ENCODE data around the gene TPRG1. TPM values are rescaled to one million over a fixed set of nuclear protein-coding genes. Genes with fewer than 3 reads are reported as not detected.

The TPRG1 gene
- total RNA-seq, 1 experiment from 2014 or later: 0.11 TPM

DNA sequence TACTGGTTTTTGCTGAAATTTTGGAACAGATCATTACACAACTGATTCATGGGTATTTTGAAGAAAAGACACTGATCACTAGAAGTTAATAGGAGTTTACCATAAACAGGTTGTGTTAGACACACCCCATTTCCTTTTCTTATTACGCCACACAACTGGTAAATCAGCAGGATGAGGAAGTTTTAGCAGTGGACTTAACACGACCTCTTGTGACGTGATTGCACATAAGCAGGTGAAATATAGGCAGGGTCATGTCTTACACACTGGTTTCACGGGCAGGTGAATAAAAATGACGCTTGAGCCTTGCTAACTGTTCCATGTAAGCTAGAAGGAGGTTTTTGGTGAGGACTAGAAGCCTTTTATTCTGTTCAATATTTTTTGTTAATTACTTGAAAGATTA is 27.1 kb upstream of the TPRG1 start:
- Histone ChIP-seq H3K27ac (no peak overlapping the region), H3K4me3 (no peak overlapping the region), H3K4me1 (replicated peaks) (no peaks in the 10 kb centered on the region), H3K36me3 (no peaks in the 10 kb centered on the region), H3K9me3 (replicated peaks) (0 out of 2 replicates have a peak, but pooled peaks cover 2% of the 10 kb centered on the region), H3K27me3 (replicated peaks) (0 out of 2 replicates have a peak, but pooled peaks cover 9% of the 10 kb centered on the region)
- no peak for DNase-seq (ENCODE audit: low read depth in 1 of 2, low spot score in 2 of 2)

DNA sequence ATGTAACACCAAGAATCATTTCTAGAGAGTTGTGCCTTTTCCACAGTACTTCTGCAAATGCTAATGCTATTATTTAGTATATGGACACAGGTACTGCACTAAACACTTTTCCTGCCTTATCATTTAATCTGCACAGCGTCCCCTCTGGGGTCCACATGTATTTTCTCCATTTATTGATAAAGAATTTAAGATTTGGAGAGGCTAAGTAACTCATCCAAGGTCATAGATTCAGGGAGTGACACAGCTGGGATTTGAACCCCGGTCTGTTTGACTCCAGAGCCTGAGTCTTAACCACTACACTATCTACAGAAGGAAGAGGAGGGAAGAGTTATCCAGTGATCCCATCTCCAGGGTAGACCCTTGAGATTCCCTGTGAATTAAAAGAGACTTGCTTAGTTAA is 24.9 kb upstream of the TPRG1 start:
- DNase-seq (ENCODE audit: low read depth in 1 of 2, low spot score in 2 of 2): no peak
- Histone ChIP-seq H3K4me3 (no peak overlapping the region), H3K27ac (no peak overlapping the region), H3K9me3 (replicated peaks) (no peaks in the 10 kb centered on the region), H3K36me3 (no peaks in the 10 kb centered on the region), H3K27me3 (replicated peaks) (0 out of 2 replicates have a peak, but pooled peaks cover 6% of the 10 kb centered on the region), H3K4me1 (replicated peaks) (no peaks in the 10 kb centered on the region)

DNA sequence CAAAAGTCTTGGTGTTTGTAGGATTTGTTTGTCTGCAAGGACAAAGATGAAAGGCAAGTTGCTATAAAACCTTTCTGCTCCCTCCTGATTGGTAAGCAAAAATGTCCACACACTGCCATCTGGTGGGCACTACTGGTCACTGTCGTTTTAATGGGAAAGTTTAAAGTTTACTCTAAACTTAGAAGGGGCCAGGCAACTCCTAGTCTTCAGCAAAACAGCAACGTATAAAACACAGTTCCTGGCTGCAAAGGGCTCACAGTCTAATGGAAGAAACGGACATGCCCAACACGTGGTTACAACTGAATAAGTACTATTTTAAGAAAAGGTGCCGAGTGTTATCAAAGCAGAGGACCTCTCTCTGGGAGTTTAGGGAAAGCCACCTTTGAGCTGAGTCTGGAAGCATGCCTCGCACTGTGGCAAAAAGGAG is 23.7 kb upstream of the TPRG1 start:
- Histone ChIP-seq H3K27me3 (replicated peaks) (0 out of 2 replicates have a peak, but pooled peaks cover 6% of the 10 kb centered on the region), H3K27ac (no peak overlapping the region), H3K9me3 (replicated peaks) (no peaks in the 10 kb centered on the region), H3K4me3 (no peak overlapping the region), H3K4me1 (replicated peaks) (no peaks in the 10 kb centered on the region), H3K36me3 (no peaks in the 10 kb centered on the region)
- peak; percentile 52 to 57 for DNase-seq (ENCODE audit: low read depth in 1 of 2, low spot score in 2 of 2)

DNA sequence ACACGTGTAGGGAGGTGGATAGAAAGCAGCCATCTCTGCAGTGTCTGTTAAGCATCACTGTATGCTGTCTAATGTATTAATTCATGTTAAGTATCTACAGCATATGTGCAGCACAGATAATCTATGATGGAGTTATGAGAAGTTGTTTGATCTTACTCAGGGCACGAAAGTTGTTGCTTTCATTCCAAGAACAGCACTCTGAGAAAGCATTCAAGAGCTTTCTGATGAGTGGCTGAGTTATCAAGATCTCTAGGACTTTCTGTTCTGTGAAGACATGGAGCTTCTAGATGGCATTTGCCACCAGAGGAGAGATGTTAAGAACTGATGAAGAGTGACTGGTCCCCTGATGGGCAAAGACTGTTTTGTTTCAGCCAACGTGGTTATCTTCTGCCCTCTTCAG is 22.6 kb upstream of the TPRG1 start:
- H3K9me3 ChIP-seq (replicated peaks): no peaks in the 10 kb centered on the region
- H3K27ac ChIP-seq: no peak overlapping the region
- no peaks in the 10 kb centered on the region for H3K4me1 ChIP-seq (replicated peaks)
- H3K4me3 ChIP-seq: no peak overlapping the region
- 0 out of 2 replicates have a peak, but pooled peaks cover 5% of the 10 kb centered on the region for H3K27me3 ChIP-seq (replicated peaks)
- no peaks in the 10 kb centered on the region for H3K36me3 ChIP-seq
- DNase-seq (ENCODE audit: low read depth in 1 of 2, low spot score in 2 of 2): no peak

DNA sequence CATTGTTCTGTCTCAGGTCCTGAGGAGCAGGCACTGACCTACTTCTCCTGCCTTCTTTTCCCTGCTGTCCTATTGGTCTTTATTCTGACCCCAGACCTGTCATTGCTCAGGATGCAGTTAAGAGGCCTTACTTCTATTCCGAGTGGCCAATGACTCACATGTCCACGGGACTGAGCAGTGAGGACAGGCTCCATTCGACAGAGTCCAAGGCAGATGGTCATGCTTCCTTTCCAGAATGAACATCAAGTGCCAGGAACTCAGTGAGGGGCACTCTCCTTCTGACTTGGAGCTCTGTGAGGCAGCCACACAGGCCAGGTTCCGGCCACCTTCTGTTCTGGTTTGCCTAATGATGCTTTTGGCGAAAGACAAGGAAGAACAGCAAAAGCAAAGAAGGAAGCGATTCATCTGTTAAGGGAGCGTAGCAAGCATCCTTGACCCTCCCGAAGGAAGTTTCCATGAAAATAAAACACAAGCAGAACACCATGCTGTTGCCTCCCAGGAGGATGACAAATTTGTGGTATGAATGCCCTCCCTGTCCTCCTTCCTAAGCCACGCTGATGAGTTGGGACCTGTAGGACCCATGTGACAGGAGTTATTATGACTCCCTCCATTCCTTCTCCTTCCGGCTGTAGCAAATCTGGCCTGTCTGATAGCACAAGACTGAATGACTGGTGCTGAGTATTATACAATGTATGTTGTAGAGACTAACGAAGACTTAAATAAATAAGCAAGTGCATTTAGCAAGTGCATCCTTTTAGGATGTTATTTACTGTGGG is 14.4 kb upstream of the TPRG1 start:
- Histone ChIP-seq H3K4me1 (replicated peaks) (no peaks in the 10 kb centered on the region), H3K27me3 (replicated peaks) (no peaks in the 10 kb centered on the region), H3K4me3 (no peak overlapping the region), H3K36me3 (no peaks in the 10 kb centered on the region), H3K9me3 (replicated peaks) (no peaks in the 10 kb centered on the region), H3K27ac (no peak overlapping the region)
- no peak for DNase-seq (ENCODE audit: low read depth in 1 of 2, low spot score in 2 of 2)

DNA sequence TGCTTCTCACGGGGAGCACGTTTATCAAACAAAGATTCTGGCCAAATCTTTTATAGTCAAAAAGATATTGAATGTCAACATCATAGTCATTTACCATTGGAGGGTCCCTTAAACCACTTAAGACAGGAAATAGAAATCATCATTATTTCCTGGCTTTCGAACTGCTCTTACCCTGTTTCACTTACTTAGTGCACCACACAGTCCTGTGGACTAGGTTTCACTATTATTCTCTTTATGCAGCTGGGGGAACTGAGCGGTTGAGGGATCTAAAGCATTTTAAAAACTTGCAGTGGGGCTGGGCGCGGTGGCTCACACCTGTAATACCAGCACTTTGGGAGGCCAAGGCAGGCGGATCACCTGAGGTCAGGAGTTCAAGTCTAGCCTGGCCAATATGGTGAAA is 13.7 kb upstream of the TPRG1 start:
- no peaks in the 10 kb centered on the region for H3K9me3 ChIP-seq (replicated peaks)
- H3K27ac ChIP-seq: no peak overlapping the region
- no peak overlapping the region for H3K4me3 ChIP-seq
- H3K36me3 ChIP-seq: no peaks in the 10 kb centered on the region
- DNase-seq (ENCODE audit: low read depth in 1 of 2, low spot score in 2 of 2): no peak
- H3K27me3 ChIP-seq (replicated peaks): no peaks in the 10 kb centered on the region
- H3K4me1 ChIP-seq (replicated peaks): no peaks in the 10 kb centered on the region

DNA sequence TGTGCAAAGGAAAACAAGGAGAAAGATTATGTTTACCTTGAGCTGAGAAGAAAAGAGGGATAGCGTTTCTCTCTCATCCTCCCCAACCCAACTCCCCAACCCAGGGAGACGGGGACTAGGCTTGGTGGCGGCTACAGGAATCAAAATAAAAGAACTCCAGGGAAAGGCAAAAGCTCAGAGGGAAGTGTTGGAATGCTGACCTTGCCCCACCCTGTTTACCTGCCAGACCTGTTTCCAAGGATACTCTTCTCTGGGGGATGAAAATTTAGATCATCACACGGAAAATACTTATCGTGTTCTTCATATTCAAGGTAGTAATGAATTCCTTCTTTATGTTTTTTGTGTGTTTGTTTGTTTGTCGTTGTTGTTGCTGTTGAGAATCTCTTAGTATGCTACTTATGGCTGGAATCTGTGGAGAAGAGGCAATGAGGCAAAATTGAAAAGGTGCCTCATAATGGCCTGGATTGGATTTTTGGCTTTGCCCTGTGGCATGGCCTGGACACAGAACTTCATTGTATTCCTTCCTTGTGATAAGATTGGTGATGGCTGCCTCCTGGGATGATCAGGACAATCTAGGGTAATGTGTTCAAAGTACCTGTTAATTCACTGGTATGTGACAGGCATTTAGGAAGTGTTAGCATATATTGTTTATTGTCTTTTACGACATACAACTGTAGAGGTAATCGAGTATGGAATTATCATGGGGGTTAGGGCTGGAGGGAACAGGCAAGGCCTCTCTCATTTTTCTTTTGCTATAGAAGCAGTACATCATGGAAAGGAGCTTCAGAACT is 11.1 kb upstream of the TPRG1 start:
- Histone ChIP-seq H3K4me1 (replicated peaks) (no peaks in the 10 kb centered on the region), H3K27ac (no peak overlapping the region), H3K27me3 (replicated peaks) (no peaks in the 10 kb centered on the region), H3K4me3 (no peak overlapping the region), H3K9me3 (replicated peaks) (no peaks in the 10 kb centered on the region), H3K36me3 (no peaks in the 10 kb centered on the region)
- DNase-seq (ENCODE audit: low read depth in 1 of 2, low spot score in 2 of 2): no peak

DNA sequence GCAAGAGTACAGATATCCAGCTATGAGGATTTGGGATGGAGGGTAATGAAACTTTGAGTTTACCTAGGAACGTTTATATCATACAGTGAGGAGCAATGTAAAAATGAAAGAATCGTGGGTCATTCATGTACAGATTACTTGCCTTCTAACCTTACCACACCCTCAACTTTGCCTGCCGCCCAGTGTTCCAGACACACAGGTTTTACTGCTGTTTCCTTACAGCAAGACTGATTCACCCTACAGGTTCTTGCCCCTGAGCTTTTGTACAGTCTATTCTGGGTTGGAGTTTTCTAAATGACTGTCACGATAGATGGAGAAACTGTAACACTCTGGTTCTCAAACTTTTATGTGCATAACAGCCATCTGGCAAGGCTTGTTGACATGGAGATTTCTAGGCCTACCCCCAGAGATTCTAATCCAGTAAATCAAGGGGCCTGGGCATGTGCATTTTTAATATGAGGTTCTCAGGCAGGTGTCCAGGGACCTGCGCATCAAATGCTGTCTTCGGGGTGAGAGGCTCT is 6.6 kb upstream of the TPRG1 start:
- Histone ChIP-seq H3K4me3 (no peak overlapping the region), H3K36me3 (no peaks in the 10 kb centered on the region), H3K27me3 (replicated peaks) (no peaks in the 10 kb centered on the region), H3K4me1 (replicated peaks) (no peaks in the 10 kb centered on the region), H3K27ac (no peak overlapping the region), H3K9me3 (replicated peaks) (no peaks in the 10 kb centered on the region)
- no peak for DNase-seq (ENCODE audit: low read depth in 1 of 2, low spot score in 2 of 2)

DNA sequence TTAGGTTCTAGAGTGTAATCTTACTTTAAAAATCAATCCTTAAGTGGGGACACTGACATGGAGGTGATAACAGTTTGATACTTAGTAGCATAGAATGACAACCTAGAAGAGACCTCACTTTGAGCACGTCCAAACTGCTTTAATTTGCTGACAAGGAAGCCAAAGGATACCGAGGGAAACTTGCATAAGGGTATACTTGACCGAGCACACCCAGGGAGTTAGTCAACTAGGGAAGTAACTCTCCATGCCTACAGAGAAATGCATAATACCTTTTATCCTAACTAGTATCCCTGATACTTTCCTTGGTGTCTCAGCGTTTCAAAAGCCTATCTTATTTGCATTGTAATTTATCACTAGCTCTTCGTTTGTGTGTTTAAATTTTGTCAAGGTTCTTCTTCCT is 5.5 kb upstream of the TPRG1 start:
- Histone ChIP-seq H3K36me3 (no peaks in the 10 kb centered on the region), H3K4me3 (no peak overlapping the region), H3K9me3 (replicated peaks) (no peaks in the 10 kb centered on the region; the same call in 1 of the 2 replicates), H3K4me1 (replicated peaks) (no peaks in the 10 kb centered on the region), H3K27me3 (replicated peaks) (no peaks in the 10 kb centered on the region), H3K27ac (no peak overlapping the region)
- no peak for DNase-seq (ENCODE audit: low read depth in 1 of 2, low spot score in 2 of 2)

DNA sequence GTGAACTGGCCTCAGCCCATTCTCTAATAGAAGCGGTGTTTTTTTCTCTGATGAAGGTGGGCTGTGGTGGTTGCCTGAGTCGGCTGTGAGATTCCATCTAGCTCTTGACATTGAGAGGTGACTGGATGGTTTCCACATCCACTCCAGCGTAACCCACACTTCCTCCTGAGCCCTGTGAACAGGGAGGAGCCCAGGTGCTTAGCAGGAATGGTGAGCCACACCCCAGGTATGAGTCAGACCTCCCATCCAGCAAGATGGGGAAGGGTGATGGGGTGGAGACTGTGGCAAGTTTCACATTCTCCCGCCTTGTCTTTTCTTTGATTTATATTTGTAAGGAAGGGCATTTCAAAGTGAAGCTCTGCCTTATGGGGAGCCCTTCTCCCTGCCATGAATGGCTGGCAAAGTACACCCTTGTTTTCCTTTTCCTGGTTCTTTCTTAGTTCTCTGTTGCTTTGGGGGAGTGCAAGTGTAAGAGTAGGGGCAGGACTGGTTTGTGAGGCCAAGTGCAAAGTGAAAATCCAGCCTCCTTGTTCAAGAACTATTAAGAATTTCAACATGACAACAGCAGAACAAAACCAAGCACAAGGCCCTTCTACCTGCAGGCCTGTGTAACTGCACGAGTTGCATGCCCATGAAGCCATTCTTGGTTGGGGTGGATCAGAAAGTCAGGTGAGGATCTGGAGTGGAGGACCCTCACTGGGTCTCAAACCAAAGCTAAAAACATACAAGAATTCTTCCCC is 4.6 kb upstream of the TPRG1 start:
- Histone ChIP-seq H3K27me3 (replicated peaks) (no peaks in the 10 kb centered on the region), H3K4me3 (no peak overlapping the region), H3K27ac (no peak overlapping the region), H3K36me3 (no peaks in the 10 kb centered on the region), H3K4me1 (replicated peaks) (no peaks in the 10 kb centered on the region), H3K9me3 (replicated peaks) (no peaks in the 10 kb centered on the region; the same call in 1 of the 2 replicates)
- no peak for DNase-seq (ENCODE audit: low read depth in 1 of 2, low spot score in 2 of 2)

DNA sequence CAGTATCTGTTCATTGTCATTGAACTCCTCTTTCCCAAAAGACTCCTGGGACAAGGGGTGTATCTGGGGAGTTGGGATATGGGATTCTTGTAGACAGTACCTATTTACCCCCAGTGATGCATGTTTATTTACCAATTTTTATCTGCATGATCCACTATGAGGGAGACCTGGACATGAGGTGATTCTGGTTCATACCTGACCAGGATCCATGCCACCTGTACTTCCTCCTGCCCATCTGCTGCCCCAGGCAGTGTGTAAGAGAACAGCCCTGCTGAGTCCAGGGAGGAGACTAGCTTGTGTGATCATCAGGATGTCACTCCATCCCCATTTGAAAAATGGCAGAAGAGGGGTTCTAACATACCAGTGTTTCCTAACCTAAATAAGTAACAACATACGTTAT is 3.1 kb upstream of the TPRG1 start:
- Histone ChIP-seq H3K27me3 (replicated peaks) (no peaks in the 10 kb centered on the region), H3K36me3 (no peaks in the 10 kb centered on the region), H3K9me3 (replicated peaks) (no peaks in the 10 kb centered on the region; the same call in 1 of the 2 replicates), H3K4me3 (no peak overlapping the region), H3K4me1 (replicated peaks) (no peaks in the 10 kb centered on the region), H3K27ac (no peak overlapping the region)
- no peak for DNase-seq (ENCODE audit: low read depth in 1 of 2, low spot score in 2 of 2)

DNA sequence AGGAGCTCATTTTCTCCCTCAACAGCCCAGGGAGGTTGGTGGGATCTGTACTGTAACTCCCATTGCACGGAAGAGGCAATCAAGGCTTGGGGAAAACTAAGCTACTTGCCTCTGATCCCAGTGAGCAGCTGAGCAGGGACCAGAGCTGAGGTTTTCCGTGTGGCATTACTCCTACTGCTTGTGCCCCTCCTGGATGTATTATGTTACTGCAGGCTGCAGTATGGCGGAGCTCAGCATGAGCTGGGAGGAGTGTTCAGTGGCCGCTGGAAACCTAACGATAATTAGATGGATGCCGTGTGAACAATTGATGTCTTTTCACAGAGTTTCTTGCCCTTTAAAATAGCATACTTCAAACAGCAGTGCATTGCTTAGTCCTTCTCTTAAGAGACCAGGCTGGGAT is 2.0 kb upstream of the TPRG1 start:
- Histone ChIP-seq H3K27ac (no peak overlapping the region), H3K4me1 (replicated peaks) (no peaks in the 10 kb centered on the region)
- DNase-seq (ENCODE audit: low read depth in 1 of 2, low spot score in 2 of 2): no peak

DNA sequence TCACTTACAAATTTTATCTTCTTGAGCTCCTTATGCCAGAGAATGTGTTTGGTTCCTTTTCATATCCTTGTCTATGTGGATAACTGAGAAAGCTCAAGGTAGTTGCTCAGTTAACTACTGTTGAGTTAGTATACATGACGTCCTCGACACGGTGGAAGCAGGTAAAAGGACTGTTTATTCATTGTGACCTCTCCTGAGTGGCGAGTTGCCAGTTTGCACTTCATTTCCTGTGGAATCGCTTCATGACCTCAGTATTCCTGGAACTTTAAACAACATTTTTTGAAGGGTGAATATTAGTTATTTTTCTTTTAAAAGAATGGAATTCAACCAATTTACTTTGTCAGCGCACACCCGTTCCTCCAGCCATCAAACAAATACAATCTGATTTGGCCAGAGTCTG is 1.2 kb upstream of the TPRG1 start:
- Histone ChIP-seq H3K27ac (no peak overlapping the region), H3K27me3 (replicated peaks) (no peaks in the 10 kb centered on the region), H3K4me3 (no peak overlapping the region), H3K36me3 (no peaks in the 10 kb centered on the region), H3K4me1 (replicated peaks) (no peaks in the 10 kb centered on the region), H3K9me3 (replicated peaks) (no peaks in the 10 kb centered on the region; the same call in 1 of the 2 replicates)
- no peak for DNase-seq (ENCODE audit: low read depth in 1 of 2, low spot score in 2 of 2)

More for the DNA sequence above, 2.0 kb upstream of the TPRG1 start:
- Histone ChIP-seq H3K4me3 (no peak overlapping the region), H3K36me3 (no peaks in the 10 kb centered on the region), H3K9me3 (replicated peaks) (no peaks in the 10 kb centered on the region; the same call in 1 of the 2 replicates), H3K27me3 (replicated peaks) (no peaks in the 10 kb centered on the region)

All from SJSA1 (cell line).